ENCODE measurements around the gene CD177. TPM values are rescaled to one million over a fixed set of nuclear protein-coding genes. Genes with fewer than 3 reads are reported as not detected.

Gene CD177
- total and polyA plus RNA-seq, 4 donors = 0.38 to 33.4 (median 4.4) TPM

GRCh38 chr19:43407416-43408005 lies 54.0 kb downstream of the CD177 start:
- Histone ChIP-seq H3K36me3 (ENCODE audit: control insufficient read depth in 4 of 4, insufficient read depth in 3 of 4, low read depth in 1 of 4, low read length in 3 of 4) (no peaks in the 10 kb centered on the region), H3K9ac (ENCODE audit: low read depth in 1 of 2, low read length in 2 of 2) (no peak overlapping the region), H3K4me1 (ENCODE audit: control insufficient read depth in 4 of 4, insufficient read depth in 4 of 4, low read length in 3 of 4) (no peaks in the 10 kb centered on the region), H3K4me3 (ENCODE audit: low read depth in 1 of 3, low read length in 3 of 3) (no peak overlapping the region), H3K9me3 (ENCODE audit: control insufficient read depth in 4 of 4, low read length in 3 of 4) (no peaks in the 10 kb centered on the region), H3K27ac (ENCODE audit: low read depth in 1 of 2, low read length in 2 of 2) (no peak overlapping the region), H3K27me3 (ENCODE audit: control insufficient read depth in 4 of 4, insufficient read depth in 4 of 4, low read length in 3 of 4) (peaks cover 0 to 2% (median 0%) of the 10 kb centered on the region in 4 donors)
- DNase-seq (ENCODE audit: low spot score) = no peak
- TF ChIP-seq JUND (IDR thresholded peaks at IDR 0.05) (no peak), TAF1 (conservative IDR thresholded peaks at IDR 0.05) (no peak), CTCF (IDR thresholded peaks at IDR 0.05; ENCODE audit: low read depth, low read length, missing input control) (no peak), SP1 (IDR thresholded peaks at IDR 0.05) (no peak)
- WGBS = 80% methylated on average over 22 of the region's 22 CpGs

- Histone ChIP-seq H3K27me3 (ENCODE audit: control insufficient read depth in 4 of 4, insufficient read depth in 4 of 4, low read length in 3 of 4) (peaks cover 0 to 2% (median 0%) of the 10 kb centered on the region in 4 donors), H3K4me3 (ENCODE audit: low read depth in 1 of 3, low read length in 3 of 3) (no peak overlapping the region), H3K4me1 (ENCODE audit: control insufficient read depth in 4 of 4, insufficient read depth in 4 of 4, low read length in 3 of 4) (no peaks in the 10 kb centered on the region), H3K9me3 (ENCODE audit: control insufficient read depth in 4 of 4, low read length in 3 of 4) (no peaks in the 10 kb centered on the region), H3K27ac (ENCODE audit: low read depth in 1 of 2, low read length in 2 of 2) (no peak overlapping the region), H3K36me3 (ENCODE audit: control insufficient read depth in 4 of 4, insufficient read depth in 3 of 4, low read depth in 1 of 4, low read length in 3 of 4) (no peaks in the 10 kb centered on the region), H3K9ac (ENCODE audit: low read depth in 1 of 2, low read length in 2 of 2) (no peak overlapping the region)
- WGBS = 83% methylated on average over 34 of the region's 34 CpGs
- TF ChIP-seq FOXA2 (IDR thresholded peaks at IDR 0.05) = no peak
- TF ChIP-seq GABPA (IDR thresholded peaks at IDR 0.05 in 1 of 2, conservative IDR thresholded peaks at IDR 0.05 in 1 of 2) = no peak
- no peak for TF ChIP-seq FOXA1 (IDR thresholded peaks at IDR 0.05)
- TF ChIP-seq ZBTB33 (IDR thresholded peaks at IDR 0.05) = no peak
- TF ChIP-seq SP1 (IDR thresholded peaks at IDR 0.05) = no peak
- TF ChIP-seq CTCF (IDR thresholded peaks at IDR 0.05; ENCODE audit: low read depth, low read length, missing input control) = no peak
- no peak for TF ChIP-seq EGR1 (IDR thresholded peaks at IDR 0.05; ENCODE audit: low read depth in 2 of 2)
- no peak for TF ChIP-seq HNF4G (IDR thresholded peaks at IDR 0.05)
- no peak for DNase-seq (ENCODE audit: low spot score)
Measured at GRCh38 chr19:43408043-43408442, 54.6 kb downstream of the CD177 start.

- no peaks in the 10 kb centered on the region for H3K9me3 ChIP-seq (ENCODE audit: control insufficient read depth in 4 of 4, low read length in 3 of 4)
- 91% methylated on average over 1 of the region's 1 CpG for WGBS
- TF ChIP-seq HNF4A (conservative IDR thresholded peaks at IDR 0.05) (no peak), JUND (IDR thresholded peaks at IDR 0.05) (no peak), TAF1 (conservative IDR thresholded peaks at IDR 0.05) (no peak), EGR1 (IDR thresholded peaks at IDR 0.05; ENCODE audit: low read depth in 2 of 2) (no peak), HNF4G (IDR thresholded peaks at IDR 0.05) (no peak), SP1 (IDR thresholded peaks at IDR 0.05) (no peak), REST (IDR thresholded peaks at IDR 0.05) (no peak), GABPA (IDR thresholded peaks at IDR 0.05 in 1 of 2, conservative IDR thresholded peaks at IDR 0.05 in 1 of 2) (no peak), YY1 (IDR thresholded peaks at IDR 0.05) (no peak)
Measured at GRCh38 chr19:43409415-43409814, 55.9 kb downstream of the CD177 start.

More at GRCh38 chr19:43409415-43409814, 55.9 kb downstream of the CD177 start:
- no peaks in the 10 kb centered on the region for H3K36me3 ChIP-seq (ENCODE audit: control insufficient read depth in 4 of 4, insufficient read depth in 3 of 4, low read depth in 1 of 4, low read length in 3 of 4)
- no peaks in the 10 kb centered on the region for H3K27me3 ChIP-seq (ENCODE audit: control insufficient read depth in 4 of 4, insufficient read depth in 4 of 4, low read length in 3 of 4)
- H3K27ac ChIP-seq (ENCODE audit: low read depth in 1 of 2, low read length in 2 of 2) = no peak overlapping the region
- H3K4me1 ChIP-seq (ENCODE audit: control insufficient read depth in 4 of 4, insufficient read depth in 4 of 4, low read length in 3 of 4) = no peaks in the 10 kb centered on the region
- no peak for DNase-seq (ENCODE audit: low spot score)
- no peak overlapping the region for H3K4me3 ChIP-seq (ENCODE audit: low read depth in 1 of 3, low read length in 3 of 3)
- no peak overlapping the region for H3K9ac ChIP-seq (ENCODE audit: low read depth in 1 of 2, low read length in 2 of 2)

Measured in liver (tissue), 9 donors.